Ureter (tissue), 1 donor: ENCODE results near the gene TTYH3. TPM values are rescaled to one million over a fixed set of nuclear protein-coding genes. Genes with fewer than 3 reads are reported as not detected.
"Not testable (repeated sequence)": the region's sequence is repeated elsewhere in the genome, so short reads cannot be mapped to it uniquely, and the experiment has no call there.

Experiments used
- DNase-seq: peaks from one replicate; pipeline ENCODE4 v3.0.0-alpha.2; 2020; ENCODE audit warnings: low spot score
- total RNA-seq: library from RNA; stranded (reverse); gene quantifications from one replicate; pipeline ENCODE4 v1.2.4, GENCODE V29; 2023
- donor health status: DM: yes; HTN: yes; CAD: no.

The TTYH3 gene
- total RNA-seq, 1 donor from 2014 or later = 32.3 TPM

- no peak for DNase-seq
Measured at GRCh38 chr7:2663960-2664359, 32.2 kb downstream of the TTYH3 start.

DNA sequence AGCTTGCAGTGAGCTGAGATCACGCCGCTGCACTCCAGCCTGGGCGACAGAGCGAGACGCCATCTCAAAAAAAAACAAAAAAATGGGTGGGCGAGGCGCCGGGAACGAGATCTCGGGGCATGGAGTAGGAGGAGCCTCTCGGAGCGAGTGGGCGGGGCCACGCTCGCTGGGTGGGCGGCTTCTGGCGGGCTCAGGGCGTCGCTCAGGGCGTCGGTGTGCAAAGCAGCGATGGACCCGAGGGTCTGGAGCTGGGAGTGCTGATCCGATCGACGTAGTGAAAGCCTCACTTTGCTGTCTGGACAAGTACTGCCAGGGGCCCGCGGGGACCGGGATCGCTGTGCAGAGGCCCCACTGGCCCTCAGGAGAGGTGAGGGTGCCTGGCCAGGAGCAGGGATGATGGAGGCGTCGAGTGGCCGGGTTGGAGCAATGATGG lies 33.6 kb downstream of the TTYH3 start:
- no peak for DNase-seq

DNA sequence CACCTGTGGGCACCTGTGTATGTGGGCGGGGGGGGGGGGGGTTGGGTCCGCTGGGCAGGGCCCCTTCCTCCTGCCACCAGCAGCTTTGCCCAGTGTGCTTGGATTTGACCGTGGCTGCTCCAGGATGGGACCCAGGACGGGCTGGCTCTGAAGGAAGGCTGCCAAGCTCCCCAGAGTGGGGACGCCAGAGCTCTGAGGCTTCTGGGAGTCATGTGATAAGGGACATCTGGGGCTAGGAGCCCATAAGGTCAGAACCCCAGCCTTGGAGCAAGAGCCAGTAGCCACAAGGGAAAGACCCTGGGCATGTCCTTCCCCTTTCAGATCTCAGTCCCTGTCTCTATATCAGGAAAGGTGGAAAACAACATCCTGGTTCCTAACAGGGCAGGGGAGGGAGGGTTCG lies 34.4 kb downstream of the TTYH3 start:
- DNase-seq = no peak

GRCh38 chr7:2666588-2667250 lies 34.9 kb downstream of the TTYH3 start:
- DNase-seq = no peak

DNA sequence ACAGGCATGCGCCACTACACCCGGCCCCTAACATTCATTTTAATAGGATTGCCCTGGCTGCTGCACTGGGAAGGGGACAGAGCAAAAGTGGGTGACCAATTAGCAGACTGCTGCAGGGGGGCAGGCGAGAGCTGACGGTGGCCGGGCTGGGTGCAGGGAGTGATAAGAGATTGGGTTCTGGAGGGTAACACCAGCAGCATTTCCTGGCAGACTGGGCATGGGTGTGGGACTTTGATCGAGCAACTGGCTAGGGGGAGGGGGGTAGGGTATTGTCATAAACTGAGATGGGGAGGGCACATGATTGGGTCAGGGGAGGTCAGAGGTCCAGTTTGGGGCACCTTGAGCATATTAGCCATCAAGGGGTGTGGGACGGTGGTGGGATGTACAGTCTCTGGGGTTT lies 36.1 kb downstream of the TTYH3 start:
- no peak for DNase-seq

GRCh38 chr7:2668401-2668800 lies 36.6 kb downstream of the TTYH3 start:
- DNase-seq = no peak

DNA sequence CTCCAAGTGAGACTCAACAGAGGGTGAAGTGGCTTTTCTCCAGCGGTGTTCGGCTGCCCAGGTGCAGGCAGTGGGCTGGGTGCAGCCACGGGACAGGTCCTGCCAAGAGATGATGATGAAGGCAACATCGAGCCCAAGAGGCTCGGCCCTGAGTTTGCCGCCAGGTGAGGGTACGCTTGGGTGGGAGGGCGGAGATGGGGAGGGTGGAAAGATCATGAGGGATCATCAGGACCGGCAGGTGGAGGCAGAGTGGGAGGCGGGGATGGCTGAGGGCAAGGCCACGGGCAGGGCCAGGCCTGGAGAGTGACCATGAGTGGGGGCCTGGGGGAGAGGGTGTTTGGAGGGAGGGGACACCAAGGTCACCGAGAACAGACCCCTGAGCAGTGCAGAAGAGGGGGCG lies 38.4 kb downstream of the TTYH3 start:
- no peak for DNase-seq

- DNase-seq = peak; percentile 65
Measured at GRCh38 chr7:2670720-2671391, 39.1 kb downstream of the TTYH3 start.

DNA sequence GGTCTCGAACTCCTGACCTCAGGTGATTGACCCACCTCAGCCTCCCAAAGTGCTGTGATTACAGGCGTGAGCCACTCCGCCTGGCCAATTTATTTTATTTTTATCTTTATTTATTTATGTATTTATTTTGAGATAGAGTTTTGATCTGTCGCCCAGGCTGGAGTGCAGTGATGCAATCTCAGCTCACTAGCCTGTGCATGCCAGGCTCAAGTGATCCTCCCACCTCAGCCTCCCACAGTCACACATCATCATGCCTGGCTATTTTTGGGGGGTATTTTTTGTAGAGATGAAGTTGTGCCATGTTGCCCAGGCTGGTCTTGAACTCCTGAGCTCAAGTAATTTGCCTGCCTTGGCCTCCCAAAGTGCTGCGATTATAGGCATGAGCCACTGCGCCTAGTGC lies 41.4 kb downstream of the TTYH3 start:
- not testable (repeated sequence) for DNase-seq

DNA sequence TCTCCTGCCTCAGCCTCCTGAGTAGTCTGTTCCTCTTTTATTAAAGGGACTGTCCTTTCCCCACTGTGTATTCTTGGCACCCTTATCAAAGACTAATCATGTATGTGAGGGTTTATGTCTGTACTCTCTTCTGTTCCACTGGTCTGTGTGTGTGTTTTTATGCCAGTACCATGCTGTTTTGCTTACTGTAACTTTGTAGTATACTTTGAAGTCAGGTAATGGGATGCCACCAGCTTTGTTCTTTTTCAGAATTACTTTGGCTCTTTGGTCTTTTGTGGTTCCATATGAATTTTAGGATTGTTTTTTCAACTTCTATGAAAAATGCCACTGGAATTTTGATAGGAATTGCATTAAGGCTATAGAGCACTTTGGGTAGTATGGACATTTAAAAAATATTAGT lies 42.1 kb downstream of the TTYH3 start:
- no peak for DNase-seq

- no peak for DNase-seq
Measured at GRCh38 chr7:2675256-2675764, 43.5 kb downstream of the TTYH3 start.

- not testable (repeated sequence) for DNase-seq
Measured at GRCh38 chr7:2676576-2676975, 44.8 kb downstream of the TTYH3 start.

- DNase-seq = not testable (repeated sequence)
Measured at GRCh38 chr7:2678454-2678853, 46.7 kb downstream of the TTYH3 start.

- DNase-seq = not testable (repeated sequence)
Measured at GRCh38 chr7:2679135-2680127, 47.6 kb downstream of the TTYH3 start.

GRCh38 chr7:2680256-2680655 lies 48.5 kb downstream of the TTYH3 start:
- no peak for DNase-seq

- peak; percentile 80 for DNase-seq
Measured at GRCh38 chr7:2680792-2681490, 49.2 kb downstream of the TTYH3 start.

GRCh38 chr7:2681929-2682799 lies 50.4 kb downstream of the TTYH3 start:
- no peak for DNase-seq

GRCh38 chr7:2684501-2684900 lies 52.7 kb downstream of the TTYH3 start:
- DNase-seq = no peak

- no peak for DNase-seq
Measured at GRCh38 chr7:2686101-2686500, 54.3 kb downstream of the TTYH3 start.

GRCh38 chr7:2687338-2687869 lies 55.6 kb downstream of the TTYH3 start:
- DNase-seq = no peak
